ENCODE measurements around the gene CHMP6.

Gene CHMP6

DNA sequence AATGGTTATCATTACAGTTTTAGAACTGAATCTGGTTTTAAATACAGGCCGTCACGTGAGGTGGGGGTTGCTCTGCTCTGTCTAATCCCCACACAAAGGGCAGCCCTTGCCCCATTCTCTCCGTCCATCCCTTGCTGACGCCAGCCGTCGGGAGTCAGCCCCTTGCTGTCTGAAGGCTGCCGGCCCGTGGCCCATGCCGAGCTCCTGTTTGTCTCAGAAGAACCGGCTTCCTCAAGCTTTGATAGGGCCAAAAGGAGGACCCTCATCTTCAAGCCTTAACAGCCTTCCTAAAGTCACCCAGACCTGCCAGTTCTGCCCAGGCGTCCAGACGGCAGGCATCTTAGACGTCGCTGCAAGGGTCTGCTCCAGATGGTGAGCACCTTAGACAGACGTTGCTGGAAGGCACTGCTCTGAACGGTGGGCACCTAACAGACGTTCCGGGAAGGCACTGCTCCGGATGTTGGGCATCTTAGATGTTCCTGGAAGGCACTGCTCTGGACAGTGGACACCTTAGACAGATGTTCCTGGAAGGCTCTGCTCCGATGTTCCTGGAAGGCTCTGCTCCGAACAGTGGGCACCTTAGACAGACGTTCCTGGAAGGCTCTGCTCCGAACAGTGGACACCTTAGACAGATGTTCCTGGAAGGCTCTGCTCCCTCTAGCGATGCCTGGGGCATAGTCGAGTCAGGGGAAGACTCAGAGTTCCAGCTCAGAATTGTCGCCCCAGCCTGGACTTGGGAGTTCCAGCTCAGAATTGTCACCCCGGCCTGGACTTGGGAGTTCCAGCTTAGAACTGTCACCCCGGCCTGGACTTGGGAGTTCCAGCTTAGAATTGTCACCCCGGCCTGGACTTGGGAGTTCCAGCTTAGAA lies 35.1 kb upstream of the CHMP6 start:
- no peak for DNase-seq (ENCODE audit: low read depth)

GRCh38 chr17:80957461-80957941 lies 34.1 kb upstream of the CHMP6 start:
- no peak for DNase-seq (ENCODE audit: low read depth)

GRCh38 chr17:80959330-80960036 lies 32.2 kb upstream of the CHMP6 start:
- DNase-seq (ENCODE audit: low read depth) = no peak

DNA sequence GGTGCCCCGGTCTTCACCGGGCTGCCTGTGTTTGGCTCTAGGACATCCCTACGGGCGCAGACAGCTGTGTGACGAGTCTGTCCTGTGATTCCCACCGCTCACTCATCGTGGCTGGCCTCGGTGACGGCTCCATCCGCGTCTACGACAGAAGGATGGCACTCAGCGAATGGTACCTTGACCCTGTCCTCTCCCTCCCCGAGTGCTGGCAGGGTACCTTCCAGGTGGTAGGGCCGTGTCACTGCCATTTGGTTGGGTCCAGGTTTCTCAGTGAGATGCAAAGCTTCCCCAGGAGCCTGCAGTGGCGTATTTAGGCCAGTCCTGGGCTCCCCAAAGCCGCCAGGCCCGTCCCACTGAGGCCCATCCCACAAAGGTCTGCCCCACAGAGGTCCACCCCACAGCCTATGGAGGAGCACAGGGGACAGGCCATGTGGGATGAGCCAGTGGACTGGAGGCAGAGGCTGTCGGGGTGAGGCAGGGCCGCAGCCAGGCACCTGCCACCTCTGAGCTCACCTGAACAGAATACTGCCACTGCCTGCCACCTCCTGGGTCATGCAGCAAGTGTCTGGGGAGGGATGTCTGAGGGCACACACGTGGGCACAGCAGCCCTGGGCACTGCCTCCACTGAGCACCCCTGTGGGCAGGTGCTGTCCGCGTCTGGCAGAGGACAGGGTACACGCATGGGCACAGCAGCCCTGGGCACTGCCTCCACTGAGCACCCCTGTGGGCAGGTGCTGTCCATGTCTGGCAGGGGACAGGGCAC lies 31.4 kb upstream of the CHMP6 start:
- no peak for DNase-seq (ENCODE audit: low read depth)

- no peak for DNase-seq (ENCODE audit: low read depth)
Observed at GRCh38 chr17:80960797-80961452, 30.7 kb upstream of the CHMP6 start.

GRCh38 chr17:80961541-80962330 lies 29.9 kb upstream of the CHMP6 start:
- DNase-seq (ENCODE audit: low read depth) = no peak

DNA sequence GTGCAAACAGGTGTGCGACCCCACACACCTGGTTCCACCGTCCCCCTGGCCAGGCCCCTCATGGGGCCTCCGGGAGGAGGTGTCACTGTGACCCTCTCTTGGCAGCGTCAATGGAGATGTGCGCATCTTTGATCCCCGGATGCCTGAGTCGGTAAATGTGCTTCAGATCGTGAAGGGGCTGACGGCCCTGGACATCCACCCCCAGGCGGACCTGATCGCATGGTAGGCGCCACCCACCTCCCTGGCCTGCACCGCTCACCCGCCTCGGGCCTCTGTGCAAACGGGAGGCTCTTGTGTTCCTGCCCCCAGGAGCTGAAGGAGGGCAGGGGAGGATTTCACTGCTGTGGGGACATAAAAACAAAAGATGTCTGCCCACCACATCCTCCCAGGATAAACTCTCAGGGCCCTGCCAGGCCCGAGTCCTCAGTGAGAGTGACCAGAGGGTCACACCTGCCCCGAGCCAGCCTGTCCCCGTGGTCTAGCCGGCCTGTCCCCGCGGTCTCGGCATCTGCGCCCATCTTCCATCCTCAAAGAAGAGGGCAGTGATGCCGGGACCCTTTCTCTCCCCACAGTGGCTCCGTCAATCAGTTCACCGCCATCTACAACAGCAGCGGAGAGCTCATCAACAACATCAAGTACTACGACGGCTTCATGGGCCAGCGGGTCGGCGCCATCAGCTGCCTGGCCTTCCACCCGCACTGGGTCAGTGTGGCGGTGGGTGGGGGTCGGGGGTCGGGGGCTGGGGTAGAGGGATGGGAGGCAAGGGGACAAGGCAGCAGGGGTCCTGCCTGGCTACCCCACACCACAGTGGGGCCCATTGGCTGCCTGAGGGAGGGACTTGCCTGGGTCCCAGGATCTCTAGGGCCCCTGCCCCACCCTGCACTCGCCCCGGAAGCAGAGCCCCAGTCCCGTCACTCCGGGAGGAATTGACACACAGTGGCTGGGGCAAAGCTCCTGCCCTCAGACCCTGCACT lies 29.0 kb upstream of the CHMP6 start:
- no peak for DNase-seq (ENCODE audit: low read depth)

- DNase-seq (ENCODE audit: low read depth) = no peak
Observed at GRCh38 chr17:80963812-80964543, 27.7 kb upstream of the CHMP6 start.

- DNase-seq (ENCODE audit: low read depth) = no peak
Observed at GRCh38 chr17:80964544-80964856, 27.1 kb upstream of the CHMP6 start.

GRCh38 chr17:80964859-80965580 lies 26.6 kb upstream of the CHMP6 start:
- no peak for DNase-seq (ENCODE audit: low read depth)

- no peak for DNase-seq (ENCODE audit: low read depth)
Observed at GRCh38 chr17:80965606-80966005, 26.0 kb upstream of the CHMP6 start.

DNA sequence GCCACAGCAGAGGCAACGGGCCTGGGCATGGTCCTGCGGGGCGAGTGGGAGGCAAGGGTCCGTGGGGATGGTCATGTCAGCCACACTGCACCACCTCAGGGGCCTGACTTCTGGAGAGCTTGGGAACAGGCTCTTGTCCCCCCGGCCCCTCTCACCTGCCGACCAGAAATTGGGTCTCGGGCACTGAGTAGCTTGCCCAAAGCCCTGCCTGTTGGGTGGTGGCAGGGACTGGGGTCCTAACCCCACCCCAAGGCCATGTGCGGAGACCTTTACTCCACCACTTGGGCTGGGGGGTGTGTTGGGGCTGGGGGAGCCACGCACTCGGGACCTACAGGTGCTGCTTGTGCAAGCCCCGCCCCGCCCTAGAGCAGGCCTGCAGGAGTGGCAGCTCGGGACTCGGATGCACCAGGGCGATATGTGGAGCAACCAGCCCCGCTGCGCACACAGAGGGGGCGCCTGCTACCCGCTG lies 24.2 kb upstream of the CHMP6 start:
- no peak for DNase-seq (ENCODE audit: low read depth)

- no peak for DNase-seq (ENCODE audit: low read depth)
Observed at GRCh38 chr17:80968602-80969029, 23.0 kb upstream of the CHMP6 start.

DNA sequence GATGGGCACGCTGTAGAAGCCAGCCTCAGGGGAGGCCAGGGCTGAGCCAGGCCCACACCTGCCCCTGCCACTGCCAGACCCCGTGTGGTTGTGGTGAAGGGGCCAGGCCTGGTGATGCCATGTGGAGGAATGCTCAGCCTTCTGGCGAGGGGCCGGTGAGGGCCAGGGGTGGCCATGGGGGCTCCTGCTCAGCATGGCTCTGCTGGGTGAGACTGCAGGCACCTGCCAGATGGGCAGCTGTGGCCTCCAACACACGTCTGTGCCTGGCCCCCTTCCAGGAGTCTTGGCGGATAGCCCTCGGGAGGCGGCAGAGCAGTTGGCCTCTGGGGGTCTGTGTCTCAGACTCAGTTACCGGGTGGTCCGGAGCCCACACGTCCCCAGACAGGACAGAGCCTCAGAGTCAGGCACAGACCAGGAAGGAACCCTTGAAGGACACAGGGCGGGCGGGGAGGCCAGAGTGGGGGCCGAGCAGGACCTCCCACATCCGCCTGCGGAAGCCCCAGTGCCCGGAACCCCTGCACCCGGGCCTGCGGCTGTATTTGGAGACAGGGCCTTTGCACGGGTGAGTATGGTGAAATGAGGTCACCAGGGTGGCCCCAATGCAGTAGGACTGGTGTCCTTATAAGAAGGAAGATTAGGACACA lies 22.5 kb upstream of the CHMP6 start:
- no peak for DNase-seq (ENCODE audit: low read depth)

- DNase-seq (ENCODE audit: low read depth) = no peak
Observed at GRCh38 chr17:80969674-80970043, 22.0 kb upstream of the CHMP6 start.

DNA sequence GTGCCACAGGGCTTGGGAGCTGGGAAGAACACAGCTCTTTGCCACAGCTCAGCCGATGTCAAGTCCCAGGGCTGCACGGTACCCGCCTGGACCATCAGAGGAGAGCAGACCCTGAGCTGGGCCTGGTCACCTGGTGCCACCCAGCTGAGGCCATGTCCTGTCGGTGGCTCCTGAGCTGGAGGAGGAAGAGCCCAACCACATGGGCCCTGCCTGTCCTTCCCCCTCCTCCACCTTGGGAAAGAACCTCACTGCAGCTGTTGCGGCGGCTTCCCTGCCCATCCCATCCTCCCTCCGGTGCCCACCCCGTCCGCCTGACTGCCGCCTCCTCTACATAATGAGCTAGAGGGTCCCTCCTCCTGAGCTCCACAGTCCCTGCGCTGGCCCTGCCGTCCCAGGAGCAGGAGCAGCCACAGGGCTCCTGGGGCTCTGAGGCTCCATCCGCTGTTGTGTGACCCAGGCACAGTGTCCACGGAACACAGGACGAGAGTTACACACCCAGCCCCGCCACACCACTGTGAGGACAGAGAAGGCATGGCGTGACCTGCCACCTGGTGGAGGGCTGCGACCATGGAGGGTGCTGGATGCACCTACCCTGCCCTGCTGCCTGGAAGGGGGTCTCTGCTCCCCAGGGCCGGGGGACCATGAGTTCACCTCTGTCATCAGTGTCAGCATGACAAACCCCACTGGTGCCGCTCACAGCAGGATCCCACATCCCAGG lies 21.4 kb upstream of the CHMP6 start:
- no peak for DNase-seq (ENCODE audit: low read depth)
